ENCODE measurements around the gene DIPK1B.

The DIPK1B gene

GRCh38 chr9:136711751-136712689 lies at the start of gene DIPK1B:
Gene DIPK1B (plus strand): TSS chr9:136712572. CDS start chr9:136712666, 94 bp downstream.
- peak; percentile 61 for DNase-seq

- DNase-seq: no peak
Measured at GRCh38 chr9:136662656-136663581, 49.5 kb upstream of the DIPK1B start, which contains the start of gene EGFL7. Gene EGFL7 (plus strand): TSS chr9:136662916. CDS start chr9:136668283, 5,367 bp downstream.

- no peak for DNase-seq
Measured at GRCh38 chr9:136664000-136664915, 48.1 kb upstream of the DIPK1B start.

- no peak for DNase-seq
Measured at GRCh38 chr9:136665111-136665703, 47.2 kb upstream of the DIPK1B start.

- no peak for DNase-seq
Measured at GRCh38 chr9:136665704-136666371, 46.5 kb upstream of the DIPK1B start.

GRCh38 chr9:136666372-136667213 lies 45.8 kb upstream of the DIPK1B start:
- no peak for DNase-seq

- DNase-seq: no peak
Measured at GRCh38 chr9:136667214-136667939, 45.0 kb upstream of the DIPK1B start.

GRCh38 chr9:136667940-136668760 lies 44.2 kb upstream of the DIPK1B start:
- DNase-seq: no peak

GRCh38 chr9:136668983-136669790 lies 43.2 kb upstream of the DIPK1B start:
- DNase-seq: no peak

- DNase-seq: no peak
Measured at GRCh38 chr9:136669791-136670464, 42.4 kb upstream of the DIPK1B start.

GRCh38 chr9:136670576-136671253 lies 41.7 kb upstream of the DIPK1B start:
- no peak for DNase-seq

GRCh38 chr9:136671254-136671614 lies 41.1 kb upstream of the DIPK1B start:
- DNase-seq: no peak

- DNase-seq: no peak
Measured at GRCh38 chr9:136671646-136672430, 40.5 kb upstream of the DIPK1B start.

GRCh38 chr9:136672431-136673087 lies 39.8 kb upstream of the DIPK1B start:
- no peak for DNase-seq
